Adipocyte (in vitro differentiated cells): Measurements from ENCODE around the gene PDS5B.

Experiments
- DNase-seq: peaks from one replicate; pipeline ENCODE4 v3.0.0-alpha.2; 2015; ENCODE audit warnings: low read depth
- H3K27me3 ChIP-seq: replicated peaks from 2 replicates; pipeline ENCODE4 v1.7.0; 2013; ENCODE audit warnings: mild to moderate bottlenecking, low read length, moderate library complexity; ENCODE audit not compliant: control insufficient read depth, insufficient read depth
- H3K36me3 ChIP-seq: 2 replicates; pipeline ENCODE4 v1.7.0; 2013; ENCODE audit warnings: low read length, mild to moderate bottlenecking, moderate library complexity; ENCODE audit not compliant: control insufficient read depth, insufficient read depth, severe bottlenecking
- H3K4me1 ChIP-seq: 2 replicates; pipeline ENCODE4 v1.7.0; 2013; ENCODE audit warnings: mild to moderate bottlenecking, low read length, moderate library complexity; ENCODE audit not compliant: control insufficient read depth, insufficient read depth
- H3K4me3 ChIP-seq: 2 replicates; pipeline ENCODE4 v1.7.0; 2013; ENCODE audit warnings: mild to moderate bottlenecking, low read length, moderate library complexity
- H3K9ac ChIP-seq: 2 replicates; pipeline ENCODE4 v1.7.0; 2013; ENCODE audit warnings: mild to moderate bottlenecking, low read length, moderate library complexity
- H3K9me3 ChIP-seq: 2 replicates; pipeline ENCODE4 v1.7.0; 2013; ENCODE audit warnings: mild to moderate bottlenecking, low read length, moderate library complexity; ENCODE audit not compliant: control insufficient read depth

The PDS5B gene

DNA sequence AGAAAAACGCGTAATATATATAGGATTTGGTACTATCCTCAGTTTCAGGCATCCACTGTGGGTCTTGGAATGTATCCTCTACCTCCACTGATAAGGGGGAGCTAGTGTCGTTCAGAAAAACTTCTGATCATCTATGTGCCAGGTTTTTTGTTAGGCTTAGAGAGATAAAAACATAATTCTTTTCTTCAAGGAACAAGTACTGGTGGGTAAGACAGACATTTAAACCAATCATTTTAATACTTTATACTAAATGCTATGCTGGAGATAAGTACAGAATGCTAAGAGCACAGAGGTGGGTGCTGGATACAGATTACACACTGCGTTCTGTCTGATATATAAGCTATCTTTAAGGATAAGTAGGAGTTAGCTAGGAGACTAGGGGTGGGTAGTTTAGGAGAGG, 166.1 kb downstream of the PDS5B start:
- Histone ChIP-seq H3K4me1 (no peaks in the 10 kb centered on the region), H3K36me3 (peaks cover 29% of the 10 kb centered on the region), H3K9me3 (no peaks in the 10 kb centered on the region), H3K9ac (no peak overlapping the region), H3K27me3 (no peaks in the 10 kb centered on the region), H3K4me3 (no peak overlapping the region)
- no peak for DNase-seq

DNA sequence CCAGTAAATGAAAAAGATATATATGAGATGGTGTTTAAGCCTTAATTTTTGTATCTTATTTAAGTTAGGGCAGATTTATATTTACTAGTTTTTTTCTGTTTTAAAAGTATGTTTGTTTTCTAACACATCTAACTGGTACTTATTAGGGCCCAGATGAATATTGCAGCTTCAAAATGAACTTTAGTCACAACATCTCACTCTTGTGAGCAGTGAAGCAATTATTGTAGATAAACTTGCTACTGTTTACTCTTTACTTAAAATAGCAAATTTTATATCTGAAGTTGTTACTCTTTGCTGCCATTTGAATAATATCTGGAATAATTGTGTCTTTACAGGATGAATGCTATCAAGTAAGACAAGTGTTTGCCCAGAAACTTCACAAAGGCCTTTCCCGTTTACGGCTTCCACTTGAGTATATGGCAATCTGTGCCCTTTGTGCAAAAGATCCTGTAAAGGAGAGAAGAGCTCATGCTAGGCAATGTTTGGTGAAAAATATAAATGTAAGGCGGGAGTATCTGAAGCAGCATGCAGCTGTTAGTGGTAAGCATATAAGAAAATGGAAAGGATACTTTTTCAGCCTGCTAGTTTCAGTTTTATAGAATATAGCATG, 166.8 kb downstream of the PDS5B start:
- H3K9ac ChIP-seq = no peak overlapping the region
- DNase-seq = no peak
- no peaks in the 10 kb centered on the region for H3K27me3 ChIP-seq
- H3K9me3 ChIP-seq = no peaks in the 10 kb centered on the region
- no peaks in the 10 kb centered on the region for H3K4me1 ChIP-seq
- H3K36me3 ChIP-seq = peaks cover 29% of the 10 kb centered on the region
- H3K4me3 ChIP-seq = no peak overlapping the region

DNA sequence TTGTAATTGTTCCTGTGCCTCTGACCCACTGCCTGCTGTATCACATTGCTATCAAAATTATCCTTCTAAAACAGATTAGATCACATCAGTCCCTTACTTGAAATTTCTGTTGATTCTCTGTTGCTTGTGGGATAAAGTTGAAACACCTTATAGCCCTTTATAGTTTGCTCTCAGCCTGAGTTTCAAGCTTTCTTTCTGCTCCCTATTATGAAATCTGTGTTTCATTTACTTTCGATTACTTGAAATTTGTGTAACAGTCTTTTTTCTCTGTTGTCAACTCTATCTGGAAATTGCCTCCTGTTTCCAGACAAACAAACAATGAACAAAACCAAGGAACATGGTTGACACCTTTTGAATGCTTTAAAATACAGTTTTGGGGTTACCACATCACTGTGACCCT, 167.9 kb downstream of the PDS5B start:
- Histone ChIP-seq H3K4me3 (no peak overlapping the region), H3K9me3 (no peaks in the 10 kb centered on the region), H3K36me3 (peaks cover 33% of the 10 kb centered on the region), H3K9ac (no peak overlapping the region), H3K27me3 (no peaks in the 10 kb centered on the region), H3K4me1 (no peaks in the 10 kb centered on the region)
- no peak for DNase-seq

DNA sequence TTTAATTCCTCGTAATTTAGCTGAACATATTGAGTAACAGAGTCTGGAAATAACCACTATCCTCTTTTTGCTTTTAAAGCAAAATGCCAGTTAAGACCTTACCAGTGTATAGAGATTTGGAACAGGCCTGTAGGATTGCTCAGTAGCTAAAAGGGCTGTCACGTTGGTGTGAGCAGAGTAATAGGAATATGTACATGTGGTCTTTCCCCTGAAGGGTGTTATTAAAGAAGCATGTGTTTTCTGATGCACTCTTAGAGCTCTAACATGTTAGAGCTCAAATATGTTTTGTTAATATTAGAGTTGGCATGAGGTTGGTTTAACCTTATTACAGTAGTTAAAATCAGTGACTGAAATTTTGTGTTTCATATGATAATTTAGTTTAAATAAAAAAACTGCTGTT, 172.9 kb downstream of the PDS5B start:
- Histone ChIP-seq H3K4me3 (no peak overlapping the region), H3K9me3 (no peaks in the 10 kb centered on the region), H3K36me3 (peaks cover 43% of the 10 kb centered on the region), H3K9ac (no peak overlapping the region), H3K27me3 (no peaks in the 10 kb centered on the region), H3K4me1 (no peaks in the 10 kb centered on the region)
- DNase-seq = no peak

- Histone ChIP-seq H3K36me3 (peaks cover 42% of the 10 kb centered on the region), H3K9me3 (no peaks in the 10 kb centered on the region), H3K27me3 (no peaks in the 10 kb centered on the region), H3K9ac (no peak overlapping the region), H3K4me1 (no peaks in the 10 kb centered on the region), H3K4me3 (no peak overlapping the region)
- no peak for DNase-seq
These were observed 175.2 kb downstream of the PDS5B start for GRCh38 chr13:32761472-32761871.

DNA sequence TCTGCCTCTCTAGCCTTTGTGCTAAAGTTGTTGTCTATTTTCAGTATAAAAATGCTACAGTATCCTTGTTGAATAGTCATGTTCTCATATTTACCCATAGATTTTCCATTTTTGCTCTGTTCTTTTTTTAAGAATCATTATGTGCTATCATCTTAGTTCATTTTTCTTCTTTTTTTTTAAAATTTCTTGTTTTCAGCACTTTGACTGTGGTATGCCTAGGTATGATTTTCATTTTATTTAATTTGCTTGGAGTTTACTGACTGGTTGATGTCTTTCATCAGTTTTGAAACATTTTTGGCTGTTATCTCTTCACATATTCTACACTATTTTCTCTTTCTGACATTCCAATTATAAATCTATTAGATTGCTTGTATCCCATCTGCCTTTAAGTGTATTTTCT, 192.9 kb downstream of the PDS5B start:
- Histone ChIP-seq H3K27me3 (no peaks in the 10 kb centered on the region), H3K9ac (no peak overlapping the region), H3K4me3 (no peak overlapping the region), H3K4me1 (no peaks in the 10 kb centered on the region), H3K9me3 (no peaks in the 10 kb centered on the region), H3K36me3 (peaks cover 13% of the 10 kb centered on the region)
- DNase-seq = no peak

DNA sequence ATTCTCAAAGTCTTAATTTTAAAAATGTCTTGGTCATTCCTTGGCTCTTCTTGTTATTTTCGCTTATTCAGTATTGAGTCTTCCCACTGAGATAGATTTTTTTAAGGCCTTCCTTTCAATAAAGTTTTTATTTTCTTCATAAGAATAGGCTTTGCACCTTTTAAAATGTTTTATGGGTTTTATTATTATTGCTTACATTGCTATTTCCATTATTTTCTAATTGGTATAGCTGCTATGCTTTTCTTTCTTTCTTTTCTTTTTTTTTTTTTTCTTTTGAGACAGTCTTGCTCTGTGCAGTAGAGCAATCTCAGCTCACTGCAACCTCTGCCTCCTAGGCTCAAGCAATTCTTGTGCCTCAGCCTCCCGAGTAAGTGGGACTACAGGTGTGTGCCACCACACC, 195.7 kb downstream of the PDS5B start:
- H3K4me1 ChIP-seq = no peaks in the 10 kb centered on the region
- no peak overlapping the region for H3K4me3 ChIP-seq
- H3K27me3 ChIP-seq = no peaks in the 10 kb centered on the region
- peaks cover 7% of the 10 kb centered on the region for H3K36me3 ChIP-seq
- no peaks in the 10 kb centered on the region for H3K9me3 ChIP-seq
- DNase-seq = no peak
- H3K9ac ChIP-seq = no peak overlapping the region

- no peak for DNase-seq
- no peaks in the 10 kb centered on the region for H3K9me3 ChIP-seq
- H3K36me3 ChIP-seq = peaks cover 7% of the 10 kb centered on the region
- H3K4me3 ChIP-seq = no peak overlapping the region
- no peaks in the 10 kb centered on the region for H3K27me3 ChIP-seq
- H3K9ac ChIP-seq = no peak overlapping the region
- H3K4me1 ChIP-seq = no peaks in the 10 kb centered on the region
These were observed 196.8 kb downstream of the PDS5B start for GRCh38 chr13:32783067-32783466.

DNA sequence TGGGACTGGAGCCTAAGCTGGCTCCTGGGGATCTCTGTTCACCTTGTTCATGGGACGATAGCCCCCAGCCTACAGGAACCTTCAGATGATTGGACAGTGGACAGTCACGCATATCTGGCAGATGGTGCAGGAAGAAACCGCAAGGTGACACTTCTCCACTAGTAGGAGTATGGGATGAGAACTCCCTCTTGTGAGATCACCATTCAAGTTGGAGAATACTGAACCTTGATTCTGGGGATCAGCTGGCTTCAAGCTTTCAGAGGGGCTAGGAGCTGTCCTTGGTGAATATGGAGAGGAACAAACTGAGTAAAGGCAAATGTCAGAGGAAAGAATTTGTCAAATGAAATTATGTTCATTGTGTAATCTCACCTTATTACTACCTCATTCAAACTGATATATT, 204.5 kb downstream of the PDS5B start:
- no peaks in the 10 kb centered on the region for H3K27me3 ChIP-seq
- peaks cover 9% of the 10 kb centered on the region for H3K4me1 ChIP-seq
- no peak for DNase-seq

DNA sequence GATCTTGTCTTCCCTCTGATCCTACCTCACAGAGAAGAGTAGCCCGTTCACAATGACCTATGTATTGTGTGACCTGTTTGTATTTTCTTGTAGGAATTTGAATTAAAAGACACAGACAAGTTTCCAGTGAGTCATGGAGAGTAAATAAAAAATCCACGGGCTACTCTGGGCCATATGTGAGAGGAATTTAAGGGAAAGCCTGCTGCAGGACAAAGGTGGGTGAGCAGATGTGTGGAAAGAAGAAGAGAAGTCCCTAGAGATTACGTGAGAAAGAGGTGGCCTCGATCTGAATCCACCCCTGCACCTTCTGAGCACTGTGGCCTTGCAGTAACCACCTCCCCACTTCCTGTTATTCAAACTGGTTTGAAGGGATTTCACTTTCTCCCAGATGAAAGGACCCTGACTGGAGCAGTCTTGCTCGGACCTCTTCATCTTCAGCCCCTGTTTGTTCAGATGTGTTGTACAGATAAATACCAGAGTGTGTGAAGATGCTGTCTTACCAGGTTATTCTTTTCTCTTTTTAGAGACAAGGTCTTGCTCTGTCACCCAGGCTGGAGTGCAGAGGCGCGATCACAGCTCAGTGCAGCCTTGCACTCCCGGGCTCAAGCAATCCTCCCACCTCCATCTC, 205.4 kb downstream of the PDS5B start:
- Histone ChIP-seq H3K4me1 (peaks cover 9% of the 10 kb centered on the region), H3K9ac (no peak overlapping the region), H3K9me3 (no peaks in the 10 kb centered on the region), H3K36me3 (peaks cover 6% of the 10 kb centered on the region), H3K4me3 (no peak overlapping the region), H3K27me3 (no peaks in the 10 kb centered on the region)
- peak; percentile 17 for DNase-seq

More for the DNA sequence above, 204.5 kb downstream of the PDS5B start:
- Histone ChIP-seq H3K4me3 (no peak overlapping the region), H3K9ac (no peak overlapping the region), H3K9me3 (no peaks in the 10 kb centered on the region), H3K36me3 (peaks cover 6% of the 10 kb centered on the region)

GRCh38 chr13:32796754-32797153, 210.5 kb downstream of the PDS5B start:
- Histone ChIP-seq H3K36me3 (no peaks in the 10 kb centered on the region), H3K9ac (no peak overlapping the region)

DNA sequence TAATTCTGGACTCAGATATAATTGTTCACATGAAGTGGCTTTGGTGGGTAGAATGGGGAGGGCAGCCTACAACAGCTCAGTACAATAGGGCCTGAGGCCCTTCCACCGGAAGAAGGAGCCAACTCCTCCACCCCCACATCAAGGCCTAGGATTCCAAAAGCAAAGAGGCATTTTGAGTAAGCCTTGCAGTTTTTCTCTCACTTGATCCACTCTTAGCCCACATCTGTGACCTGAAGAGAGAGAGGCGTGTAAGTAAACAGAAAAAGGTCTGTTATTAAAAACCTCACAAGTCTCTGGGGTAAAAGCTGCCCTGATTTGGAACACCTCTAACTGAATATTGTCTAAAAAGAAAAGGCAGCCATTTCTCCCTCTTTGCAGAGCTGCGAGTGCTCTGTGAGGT, 215.9 kb downstream of the PDS5B start:
- Histone ChIP-seq H3K27me3 (no peaks in the 10 kb centered on the region), H3K36me3 (no peaks in the 10 kb centered on the region), H3K4me1 (no peaks in the 10 kb centered on the region), H3K9me3 (peaks cover 3% of the 10 kb centered on the region), H3K9ac (no peak overlapping the region), H3K4me3 (no peak overlapping the region)
- peak; percentile 9 for DNase-seq

More at GRCh38 chr13:32796754-32797153, 210.5 kb downstream of the PDS5B start:
- H3K27me3 ChIP-seq = no peaks in the 10 kb centered on the region
- no peak overlapping the region for H3K4me3 ChIP-seq
- peaks cover 3% of the 10 kb centered on the region for H3K9me3 ChIP-seq
- H3K4me1 ChIP-seq = peaks cover 9% of the 10 kb centered on the region
- no peak for DNase-seq
